UCSD-AML1 (cell line): ENCODE results near the gene BCAS2.

Source experiments
- DNase-seq: peaks from one replicate; lab custom pipeline; 2025; ENCODE audit not compliant: unreplicated experiment; lab: John Stamatoyannopoulos, UW

The BCAS2 gene

DNA sequence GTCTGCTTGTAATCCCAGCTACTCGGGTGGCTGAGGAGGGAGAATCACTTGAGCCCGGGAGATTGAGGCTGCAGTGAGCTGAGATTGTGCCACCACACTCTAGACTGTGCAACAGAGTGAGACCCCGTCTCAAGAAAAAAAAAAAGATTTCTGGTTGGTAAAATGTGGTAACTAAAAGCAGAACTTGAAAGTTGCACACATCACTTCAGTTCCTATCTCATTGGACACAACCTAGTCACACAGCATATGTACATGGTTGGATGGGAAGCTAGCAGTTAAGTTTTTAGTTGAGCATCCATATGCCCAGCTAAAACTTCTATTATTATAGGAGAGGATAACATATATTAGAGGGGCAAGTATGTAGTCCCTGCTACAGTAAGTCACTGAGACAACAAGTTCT lies 22.1 kb downstream of the BCAS2 start:
- no peak for DNase-seq

- no peak for DNase-seq
Observed at GRCh38 chr1:114558544-114558943, 22.9 kb downstream of the BCAS2 start.

- DNase-seq: no peak
Observed at GRCh38 chr1:114554577-114554976, 26.8 kb downstream of the BCAS2 start.

GRCh38 chr1:114552106-114552639 lies 29.2 kb downstream of the BCAS2 start:
- DNase-seq: no peak

- no peak for DNase-seq
Observed at GRCh38 chr1:114551400-114551799, 30.0 kb downstream of the BCAS2 start.

DNA sequence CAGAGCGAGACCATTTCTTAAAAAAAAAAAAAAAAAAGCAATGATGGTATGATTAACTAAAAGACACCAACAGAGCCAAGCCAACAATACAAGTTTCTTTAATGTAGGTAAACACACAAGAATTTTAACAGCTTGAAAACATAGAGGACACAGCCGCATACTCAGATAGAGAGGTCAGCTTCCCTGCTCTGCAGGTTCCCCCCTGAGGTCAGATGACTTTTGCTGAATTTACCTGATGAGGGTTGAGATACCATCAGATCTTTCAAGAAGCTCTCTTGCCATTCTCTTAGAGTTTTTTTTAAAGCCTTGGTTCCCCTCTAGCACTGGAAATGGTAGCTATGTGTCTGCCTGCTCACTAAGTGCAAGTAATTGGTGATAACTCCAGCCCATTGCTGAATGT lies 31.1 kb downstream of the BCAS2 start:
- no peak for DNase-seq

- no peak for DNase-seq
Observed at GRCh38 chr1:114549137-114549536, 32.3 kb downstream of the BCAS2 start.

- DNase-seq: no peak
Observed at GRCh38 chr1:114547076-114547475, 34.3 kb downstream of the BCAS2 start.

GRCh38 chr1:114545796-114546195 lies 35.6 kb downstream of the BCAS2 start:
- DNase-seq: no peak

DNA sequence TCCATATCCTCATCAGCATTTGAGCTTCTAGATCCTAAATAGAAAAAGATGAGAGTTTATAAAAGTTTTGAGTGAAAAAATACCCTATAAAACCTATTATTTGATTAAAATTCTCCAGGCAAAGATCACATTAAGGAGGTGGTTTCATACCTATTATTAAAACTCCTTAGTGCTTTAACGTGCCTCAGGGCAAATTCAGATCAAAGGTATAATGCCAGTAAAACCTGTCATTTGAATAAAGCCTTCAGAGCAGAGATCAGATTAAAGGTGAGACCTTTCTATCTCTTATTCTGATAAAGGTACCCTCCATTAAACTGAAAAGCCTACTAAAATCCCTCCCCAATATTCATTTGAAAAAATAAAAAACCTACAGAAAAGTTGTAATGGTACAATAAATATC lies 36.1 kb downstream of the BCAS2 start:
- no peak for DNase-seq

GRCh38 chr1:114540821-114541220 lies 40.6 kb downstream of the BCAS2 start:
- no peak for DNase-seq

DNA sequence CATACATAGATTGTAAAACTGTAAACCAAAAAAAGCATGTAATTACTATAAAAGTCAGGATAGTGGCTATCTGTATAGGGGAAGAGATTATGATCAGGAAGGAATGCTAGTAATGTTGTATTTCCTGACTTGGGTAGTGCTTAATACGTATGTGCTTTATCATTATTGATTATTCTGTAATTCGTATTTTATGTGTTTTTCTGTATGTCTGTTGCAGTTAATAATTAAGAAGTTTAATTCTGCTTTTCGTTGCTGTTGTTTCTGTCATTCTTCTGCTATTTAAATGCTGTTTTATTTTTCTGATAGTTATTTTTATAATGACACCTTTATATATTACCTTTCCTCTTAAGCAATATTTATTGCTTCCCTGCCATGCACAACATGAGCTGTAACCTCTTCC lies 41.1 kb downstream of the BCAS2 start:
- no peak for DNase-seq

- DNase-seq: no peak
Observed at GRCh38 chr1:114536043-114536442, 45.4 kb downstream of the BCAS2 start.

DNA sequence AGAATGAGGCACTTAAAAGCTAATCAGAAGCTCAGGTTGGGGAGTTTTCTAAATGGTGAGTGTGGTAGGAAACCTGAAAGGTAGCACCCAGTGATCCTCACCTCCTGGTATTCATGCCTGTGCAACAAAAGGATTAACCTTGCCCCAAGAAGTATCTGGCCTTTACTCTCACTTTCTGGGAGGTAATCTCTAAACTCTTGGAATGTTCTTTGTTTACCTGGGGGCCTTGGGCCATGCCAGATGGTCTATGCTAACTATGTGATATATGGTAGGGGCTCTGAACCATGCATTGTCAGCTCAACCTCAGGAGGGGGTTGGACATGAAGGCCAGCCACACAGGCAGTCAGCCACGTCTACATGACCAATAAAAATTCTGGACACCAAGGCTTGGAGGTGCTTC lies 46.0 kb downstream of the BCAS2 start:
- no peak for DNase-seq

GRCh38 chr1:114531094-114531493 lies 50.3 kb downstream of the BCAS2 start:
- DNase-seq: no peak

DNA sequence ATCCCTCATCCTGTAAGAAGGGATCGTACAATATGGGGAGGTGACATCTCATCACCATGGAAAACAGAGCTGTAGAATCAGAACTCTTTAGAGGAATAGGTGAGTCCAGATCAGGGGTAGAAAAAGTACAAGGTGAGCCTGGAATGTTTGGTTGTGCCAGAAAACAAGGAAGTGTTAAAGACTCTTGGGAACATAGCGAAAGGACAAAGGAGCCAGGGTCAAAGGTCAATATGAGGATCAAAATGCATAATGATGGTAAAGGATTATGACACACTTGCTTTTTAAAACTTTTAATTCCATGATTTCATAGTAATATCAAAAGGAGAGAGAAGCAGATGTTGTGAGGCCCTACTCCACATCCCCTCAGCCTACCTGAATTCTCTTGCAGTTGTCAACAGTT lies 51.2 kb downstream of the BCAS2 start:
- DNase-seq: no peak

GRCh38 chr1:114524944-114525343 lies 56.5 kb downstream of the BCAS2 start:
- DNase-seq: no peak

- no peak for DNase-seq
Observed at GRCh38 chr1:114522264-114522575, 59.2 kb downstream of the BCAS2 start.

DNA sequence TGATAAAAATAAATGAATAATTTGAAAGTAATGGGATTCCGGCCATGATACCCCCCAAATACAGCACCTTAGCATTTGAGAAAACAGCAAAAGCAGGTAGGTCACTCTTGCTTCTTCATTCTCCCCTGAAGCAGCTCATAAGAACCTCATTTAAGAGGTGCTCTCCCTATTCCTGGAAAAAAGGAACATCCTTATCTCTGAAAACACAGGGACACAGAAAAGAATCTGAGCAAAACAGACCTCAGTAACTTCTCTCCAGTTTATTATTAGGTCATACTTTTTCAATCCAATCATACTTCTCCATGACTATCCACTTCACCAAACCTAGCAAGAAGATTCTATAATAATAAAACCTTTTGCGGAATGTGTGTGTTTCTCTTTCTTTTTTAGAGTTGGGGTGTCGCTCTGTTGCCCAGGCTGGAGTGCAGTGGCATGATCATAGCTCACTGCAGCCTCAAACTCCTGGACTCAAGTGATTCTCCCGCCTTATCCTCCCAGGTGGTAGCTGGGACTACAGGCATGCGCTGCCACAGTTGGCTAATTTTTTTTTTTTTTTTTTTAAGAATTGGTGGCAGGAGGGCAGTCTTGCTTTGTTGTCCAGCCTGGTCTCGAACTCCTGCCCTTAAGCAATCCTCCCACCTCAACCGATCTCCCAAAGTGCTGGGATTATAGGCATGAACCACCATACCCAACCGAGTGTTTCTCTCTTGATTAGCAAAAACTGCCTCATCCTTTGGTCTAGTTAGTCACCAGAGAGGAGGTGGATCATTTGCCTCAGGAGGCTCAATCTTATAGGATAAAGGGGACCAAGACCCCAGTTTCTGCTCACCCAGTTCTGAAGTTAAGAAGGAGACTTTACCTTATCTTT lies 59.8 kb downstream of the BCAS2 start:
- DNase-seq: no peak
